Measurements from ENCODE around the gene TEX29.

Gene TEX29

GRCh38 chr13:111341886-111342285 lies 21.4 kb downstream of the TEX29 start:
- no peak for TF ChIP-seq EZH2phosphoT487 (IDR thresholded peaks at IDR 0.05; ENCODE audit: borderline replicate concordance)
- TF ChIP-seq CTCF (conservative IDR thresholded peaks at IDR 0.05; ENCODE audit: low read length): no peak
- Histone ChIP-seq H3K9ac (ENCODE audit: low read depth, low read length, poor library complexity, severe bottlenecking) (no peak overlapping the region), H3K4me1 (ENCODE audit: insufficient read depth, low read length, poor library complexity, severe bottlenecking) (no peaks in the 10 kb centered on the region), H2AFZ (ENCODE audit: low read length) (no peak overlapping the region), H3K4me2 (ENCODE audit: low read depth, low read length, poor library complexity, severe bottlenecking) (no peak overlapping the region), H4K20me1 (ENCODE audit: insufficient read depth, low read length, poor library complexity, severe bottlenecking) (no peaks in the 10 kb centered on the region), H3K79me2 (ENCODE audit: insufficient read depth, low read length) (no peaks in the 10 kb centered on the region), H3K4me3 (ENCODE audit: low read length, poor library complexity, severe bottlenecking) (no peak overlapping the region), H3K36me3 (ENCODE audit: insufficient read depth, low read length) (no peaks in the 10 kb centered on the region), H3K9me2 (replicated peaks; ENCODE audit: low read depth, low read length) (no peaks in the 10 kb centered on the region), H3K27me3 (ENCODE audit: insufficient read depth, low read length, poor library complexity, severe bottlenecking) (no peaks in the 10 kb centered on the region), H3F3A (ENCODE audit: low read depth) (no peaks in the 10 kb centered on the region), H3K9me3 (ENCODE audit: insufficient read depth, low read depth, low read length) (no peaks in the 10 kb centered on the region)

GRCh38 chr13:111342721-111343120 lies 22.3 kb downstream of the TEX29 start:
- Histone ChIP-seq H4K20me1 (ENCODE audit: insufficient read depth, low read length, poor library complexity, severe bottlenecking) (no peaks in the 10 kb centered on the region), H3K79me2 (ENCODE audit: insufficient read depth, low read length) (no peaks in the 10 kb centered on the region), H3K9me2 (replicated peaks; ENCODE audit: low read depth, low read length) (no peaks in the 10 kb centered on the region), H3K4me1 (ENCODE audit: insufficient read depth, low read length, poor library complexity, severe bottlenecking) (no peaks in the 10 kb centered on the region), H3F3A (ENCODE audit: low read depth) (no peaks in the 10 kb centered on the region), H3K27me3 (ENCODE audit: insufficient read depth, low read length, poor library complexity, severe bottlenecking) (no peaks in the 10 kb centered on the region), H3K9me3 (ENCODE audit: insufficient read depth, low read depth, low read length) (no peaks in the 10 kb centered on the region), H2AFZ (ENCODE audit: low read length) (no peak overlapping the region), H3K36me3 (ENCODE audit: insufficient read depth, low read length) (no peaks in the 10 kb centered on the region), H3K9ac (ENCODE audit: low read depth, low read length, poor library complexity, severe bottlenecking) (no peak overlapping the region), H3K4me3 (ENCODE audit: low read length, poor library complexity, severe bottlenecking) (no peak overlapping the region), H3K4me2 (ENCODE audit: low read depth, low read length, poor library complexity, severe bottlenecking) (no peak overlapping the region)
- no peak for TF ChIP-seq EZH2phosphoT487 (IDR thresholded peaks at IDR 0.05; ENCODE audit: borderline replicate concordance)
- no peak for TF ChIP-seq CTCF (conservative IDR thresholded peaks at IDR 0.05; ENCODE audit: low read length)

GRCh38 chr13:111343186-111343805 lies 22.9 kb downstream of the TEX29 start:
- Histone ChIP-seq H4K20me1 (ENCODE audit: insufficient read depth, low read length, poor library complexity, severe bottlenecking) (no peaks in the 10 kb centered on the region), H3K9me2 (replicated peaks; ENCODE audit: low read depth, low read length) (no peaks in the 10 kb centered on the region), H3K9me3 (ENCODE audit: insufficient read depth, low read depth, low read length) (no peaks in the 10 kb centered on the region), H3F3A (ENCODE audit: low read depth) (no peaks in the 10 kb centered on the region), H3K4me2 (ENCODE audit: low read depth, low read length, poor library complexity, severe bottlenecking) (no peak overlapping the region), H3K36me3 (ENCODE audit: insufficient read depth, low read length) (no peaks in the 10 kb centered on the region), H3K9ac (ENCODE audit: low read depth, low read length, poor library complexity, severe bottlenecking) (no peak overlapping the region), H3K4me3 (ENCODE audit: low read length, poor library complexity, severe bottlenecking) (no peak overlapping the region), H3K27me3 (ENCODE audit: insufficient read depth, low read length, poor library complexity, severe bottlenecking) (no peaks in the 10 kb centered on the region), H3K79me2 (ENCODE audit: insufficient read depth, low read length) (no peaks in the 10 kb centered on the region), H3K4me1 (ENCODE audit: insufficient read depth, low read length, poor library complexity, severe bottlenecking) (no peaks in the 10 kb centered on the region), H2AFZ (ENCODE audit: low read length) (no peak overlapping the region)
- TF ChIP-seq CTCF (conservative IDR thresholded peaks at IDR 0.05; ENCODE audit: low read length): peak; percentile 30
- TF ChIP-seq EZH2phosphoT487 (IDR thresholded peaks at IDR 0.05; ENCODE audit: borderline replicate concordance): no peak
